K562 (cell line): ENCODE data around the gene FAM184B. TPM values are rescaled to one million over a fixed set of nuclear protein-coding genes. Genes with fewer than 3 reads are reported as not detected.
A peak's percentile ranks its signal among the peaks of the same experiment; 100 is the strongest.

ENCODE experiments used
- ATAC-seq: fragments of 200-7000 bp; cut with Tn5 transposase; 3 replicates; pipeline ENCODE4 v1.9.1; 2020; ENCODE audit warnings: moderate library complexity
- BruUV-seq: library from RNA; stranded (reverse); fragments of 400-500 nt; replicated peaks from 2 replicates; lab custom pipeline; 2021; lab: Mats Ljungman, UMichigan
- CTCF ChIA-PET: fragments of 300-600 bp; formaldehyde crosslinking; extraction: SDS; loops from one replicate; lab custom pipeline; 2021; ENCODE audit warnings: low intra/inter-chr PET ratio; lab: Yijun Ruan, JAX
- POLR2A ChIA-PET: fragments of 300-600, 350-650 bp; sonication (Branson Sonifier 250); formaldehyde crosslinking; extraction: SDS; loops from one replicate; lab custom pipeline; 2021; ENCODE audit warnings: antibody characterized with exemption, inconsistent platforms; lab: Yijun Ruan, JAX
- DNase-seq, 4 experiments: peaks; one replicate each; pipeline versions ENCODE4 v3.0.0 to v3.0.0-alpha.2; 2011 to 2018; ENCODE audit warnings: low spot score in 3 of 4, mixed read lengths in 3 of 4; ENCODE audit errors: extremely low read depth in 1 of 4
- FAIRE-seq: peaks from 2 replicates; lab custom pipeline; 2011; peaks lifted over from hg19 to GRCh38; lab: Jason Lieb, UNC
- H2AFZ ChIP-seq: 2 replicates; pipeline ENCODE4 v1.6.0; 2011; ENCODE audit warnings: low read depth, low read length, control low read depth, inconsistent platforms
- H3K27ac ChIP-seq: fragments of 200-600 bp; 3 replicates; pipeline ENCODE4 v1.8.0; 2011; ENCODE audit warnings: low read depth, mild to moderate bottlenecking, control low read depth, inconsistent platforms, low read length, moderate library complexity, mixed read lengths; ENCODE audit errors: extremely low read depth
- H3K27me3 ChIP-seq, 2 experiments: fragments of 300-600 bp in 1 of 2; 2 replicates in 1 of 2; 3 replicates in 1 of 2; pipeline versions ENCODE4 v1.6.0 to v1.8.0; 2011; ENCODE audit warnings: inconsistent platforms in 2 of 2, low read length in 2 of 2, mild to moderate bottlenecking in 1 of 2, mixed read lengths in 1 of 2, moderate library complexity in 1 of 2; ENCODE audit not compliant: control insufficient read depth in 2 of 2, insufficient read depth in 2 of 2
- H3K36me3 ChIP-seq: fragments of 300-600 bp; 3 replicates; pipeline ENCODE4 v1.8.0; 2011; ENCODE audit warnings: mild to moderate bottlenecking, low read length, inconsistent platforms; ENCODE audit not compliant: control insufficient read depth, insufficient read depth
- H3K4me1 ChIP-seq, 2 experiments: fragments of 200-600 bp in 1 of 2; replicated peaks in 1 of 2; 2 replicates in 1 of 2; 3 replicates in 1 of 2; pipeline versions ENCODE4 v1.5.1 to v1.8.0; 2011; ENCODE audit warnings: inconsistent platforms in 2 of 2, low read length in 2 of 2, mild to moderate bottlenecking in 1 of 2, mixed read lengths in 1 of 2, moderate library complexity in 1 of 2; ENCODE audit not compliant: control insufficient read depth in 2 of 2, insufficient read depth in 2 of 2
- H3K4me2 ChIP-seq: 2 replicates; pipeline ENCODE4 v1.6.1; 2011; ENCODE audit warnings: low read length, control low read depth, inconsistent platforms, mixed read lengths; ENCODE audit not compliant: insufficient read depth
- H3K4me3 ChIP-seq: fragments of 200-600 bp; sonication (generic), shearing (Covaris generic); 2 replicates; pipeline ENCODE4 v1.5.1; 2016; ENCODE audit warnings: control low read depth, inconsistent platforms
- H3K79me2 ChIP-seq: fragments of 200-600 bp; 3 replicates; pipeline ENCODE4 v1.8.0; 2011; ENCODE audit warnings: low read length, inconsistent platforms; ENCODE audit not compliant: control insufficient read depth, insufficient read depth
- H3K9ac ChIP-seq, 2 experiments: 2 replicates each; pipeline versions ENCODE4 v1.6.0 to v1.6.1; 2011; ENCODE audit warnings: low read depth in 2 of 2, low read length in 2 of 2, control low read depth in 1 of 2, inconsistent platforms in 1 of 2, mild to moderate bottlenecking in 1 of 2, mixed read lengths in 1 of 2; ENCODE audit not compliant: insufficient read depth in 1 of 2
- H3K9me1 ChIP-seq: one replicate; pipeline ENCODE4 v1.6.0; 2011; ENCODE audit warnings: inconsistent platforms, mild to moderate bottlenecking, low read length, moderate library complexity; ENCODE audit not compliant: control insufficient read depth, insufficient read depth
- H3K9me3 ChIP-seq: replicated peaks from 2 replicates; pipeline ENCODE4 v1.5.1; 2011; ENCODE audit warnings: low read depth, low read length, inconsistent platforms; ENCODE audit not compliant: control insufficient read depth, insufficient read depth
- H4K20me1 ChIP-seq: replicated peaks from 2 replicates; pipeline ENCODE4 v1.6.1; 2011; ENCODE audit warnings: low read length, inconsistent platforms, mixed read lengths; ENCODE audit not compliant: control insufficient read depth, insufficient read depth
- ARID1B ChIP-seq: fragments of 450-650 bp; IDR thresholded peaks from 2 replicates; pipeline ENCODE4 v1.6.1; 2016; ENCODE audit warnings: antibody characterized with exemption, mild to moderate bottlenecking, inconsistent platforms
- DACH1 ChIP-seq: fragments of 450-650 bp; IDR thresholded peaks from 2 replicates; pipeline ENCODE4 v1.6.1; 2018; ENCODE audit not compliant: partially characterized antibody
- HMG20A ChIP-seq: fragments of 450-650 bp; formaldehyde crosslinking; conservative IDR thresholded peaks from 2 replicates; pipeline ENCODE4 v1.4.0; 2020; ENCODE audit warnings: mild to moderate bottlenecking, mixed read lengths
- HNRNPUL1 ChIP-seq: fragments of 200-400 bp; formaldehyde crosslinking; IDR thresholded peaks from 2 replicates; pipeline ENCODE4 v1.6.1; 2017; ENCODE audit warnings: low read length
- MAFG ChIP-seq: fragments of 450-650 bp; conservative IDR thresholded peaks from 2 replicates; pipeline ENCODE4 v1.6.1; 2016; ENCODE audit warnings: missing genetic modification characterization, missing compliant biosample characterization
- NFIC ChIP-seq: fragments of 450-650 bp; IDR thresholded peaks from 2 replicates; pipeline ENCODE4 v1.6.1; 2017; ENCODE audit warnings: mild to moderate bottlenecking, inconsistent platforms
- PTRF ChIP-seq: fragments of 450-650 bp; IDR thresholded peaks from 2 replicates; pipeline ENCODE4 v1.6.1; 2016; ENCODE audit warnings: mild to moderate bottlenecking, missing genetic modification characterization, missing compliant biosample characterization
- RBM17 ChIP-seq: fragments of 200-400 bp; formaldehyde crosslinking; IDR thresholded peaks from 2 replicates; pipeline ENCODE4 v1.6.1; 2017; ENCODE audit warnings: low read depth, mild to moderate bottlenecking, low read length, borderline replicate concordance
- RUNX1 ChIP-seq: sonication (generic); IDR thresholded peaks from 2 replicates; pipeline ENCODE4 v1.6.1; 2016; ENCODE audit warnings: antibody characterized with exemption, low read depth
- ZNF431 ChIP-seq: sonication (generic); formaldehyde crosslinking; IDR thresholded peaks from 2 replicates; pipeline ENCODE4 v1.8.0; 2022; ENCODE audit warnings: mild to moderate bottlenecking, missing genetic modification reagents
- WGBS: fragments of 100-300 bp; shearing (Covaris generic); methylation state at CpG from one replicate; pipeline ENCODE4 v1.1.6; 2016; ENCODE audit warnings: low coverage, mixed read lengths; ENCODE audit not compliant: insufficient coverage; ENCODE audit errors: missing lambda C conversion rate; 5-methylcytosine and 5-hydroxymethylcytosine counted together
- in situ Hi-C: fragments of 300-500 bp; cut with MboI; formaldehyde crosslinking; loops from 4 replicates; pipeline ENCODE4 v1.15.0; 2018; ENCODE audit warnings: inconsistent platforms, mixed read lengths
- intact Hi-C: fragments of 100-400 bp; cut with micrococcal nuclease; formaldehyde crosslinking; loops from 2 replicates; pipeline ENCODE4 v1.14.2; 2022
- polyA plus RNA-seq, 8 experiments: library from polyadenylated mRNA; depleted of rRNA in 4 of 8; stranded (reverse) in 5 of 8; unstranded in 3 of 8; fragments of >200 nt; fragmentation: Nextera tagmentation in 2 of 8; fragmentation: Illumina TruSeq in 1 of 8; extraction: Ambion mirVana in 2 of 8; extraction: Trizol in 1 of 8; gene quantifications; 2 replicates each; pipeline versions ENCODE4 v1.2.1 to v1.2.3, GENCODE V29; 2011 to 2014; ENCODE audit warnings: inconsistent platforms in 1 of 8, missing spikeins in 1 of 8
- total RNA-seq, 7 experiments: library from RNA; depleted of rRNA in 6 of 7; stranded (reverse); fragments of >200 nt in 6 of 7; fragmentation: Illumina TruSeq in 2 of 7; extraction: Trizol in 2 of 7; gene quantifications; 2 replicates each; pipeline versions ENCODE4 v1.2.1 to v1.2.3, GENCODE V29; 2011 to 2021; ENCODE audit warnings: low replicate concordance in 1 of 7
- TF ChIP-seq, protein P1 (sequence below), 2 experiments: fragments of 450-650 bp in 1 of 2; sonication (generic) in 1 of 2; formaldehyde crosslinking in 1 of 2; IDR thresholded peaks in 1 of 2; conservative IDR thresholded peaks in 1 of 2; 2 replicates each; pipeline versions ENCODE4 v1.6.1 to v1.8.1; 2016 to 2023; ENCODE audit warnings: mild to moderate bottlenecking in 2 of 2, moderate library complexity in 2 of 2, inconsistent platforms in 1 of 2, missing genetic modification reagents in 1 of 2
- TF ChIP-seq, protein P2 (sequence below): fragments of 450-650 bp; formaldehyde crosslinking; conservative IDR thresholded peaks from 2 replicates; pipeline ENCODE4 v1.4.0; 2022; ENCODE audit warnings: mild to moderate bottlenecking, missing genetic modification characterization
- TF ChIP-seq, protein P3 (sequence below): sonication (generic); formaldehyde crosslinking; IDR thresholded peaks from 2 replicates; pipeline ENCODE4 v1.8.0; 2022; ENCODE audit warnings: mild to moderate bottlenecking, missing genetic modification reagents

Gene FAM184B
- total and polyA plus RNA-seq, 9 of the 15 experiments (the other 6 are each of a cell fraction or from before 2014, with no cell fraction given), result not detected

DNA sequence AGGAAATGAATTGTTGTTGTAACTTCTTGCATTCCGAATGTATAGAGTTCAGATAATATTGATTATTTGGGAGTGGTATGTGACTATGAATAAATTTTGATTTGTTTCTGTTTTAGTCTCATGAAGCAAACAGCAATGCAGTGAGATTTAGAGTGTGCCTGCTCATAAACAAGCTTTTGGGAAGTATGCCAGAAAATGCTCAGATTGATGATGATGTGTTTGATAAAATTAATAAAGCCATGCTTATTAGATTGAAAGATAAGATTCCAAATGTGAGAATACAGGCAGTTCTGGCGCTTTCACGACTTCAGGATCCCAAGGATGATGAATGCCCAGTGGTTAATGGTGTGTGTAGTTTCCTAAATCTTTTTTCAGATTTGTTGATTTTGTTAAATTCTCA is 31.4 kb upstream of the FAM184B start:
- Histone ChIP-seq H3K4me3 (peak overlapping the region; percentile 65), H3K9me3 (no peaks in the 10 kb centered on the region), H3K27me3 (no peaks in the 10 kb centered on the region), H3K9ac (peak overlapping the region in 1 of 2 experiments; percentile 97; a peak in 2 of 4 replicates), H4K20me1 (peaks cover 3% of the 10 kb centered on the region; the same call in 1 of the 2 replicates), H3K79me2 (peaks cover 98% of the 10 kb centered on the region), H3K36me3 (peaks cover 56% of the 10 kb centered on the region), H3K9me1 (no peaks in the 10 kb centered on the region), H3K4me1 (peaks cover 2 to 3% of the 10 kb centered on the region in 2 experiments; a peak in 3 of 5 replicates), H2AFZ (no peak overlapping the region), H3K4me2 (peak overlapping the region; percentile 95), H3K27ac (no peak overlapping the region)
- in situ Hi-C loops (no loop called here), intact Hi-C loops (no loop called here)
- TF ChIP-seq, protein P1, sequence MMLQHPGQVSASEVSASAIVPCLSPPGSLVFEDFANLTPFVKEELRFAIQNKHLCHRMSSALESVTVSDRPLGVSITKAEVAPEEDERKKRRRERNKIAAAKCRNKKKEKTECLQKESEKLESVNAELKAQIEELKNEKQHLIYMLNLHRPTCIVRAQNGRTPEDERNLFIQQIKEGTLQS (IDR thresholded peaks at IDR 0.05), result no peak
- TF ChIP-seq, protein P1 (CRISPR knock-in tag; conservative IDR thresholded peaks at IDR 0.05), result no peak
- TF ChIP-seq DACH1, result peak; percentile 84
- no peak for TF ChIP-seq ZNF431
- 0 out of 2 replicates have a peak, but pooled peaks have one; percentile 19 for TF ChIP-seq NFIC
- no peak for ATAC-seq
- CTCF ChIA-PET, result no interaction called here
- no TSS peak for BruUV-seq
- no peak for DNase-seq
- POLR2A ChIA-PET, result no interaction called here
- WGBS, result 43% methylated on average over 3 of the region's 3 CpGs
- no peak for FAIRE-seq

DNA sequence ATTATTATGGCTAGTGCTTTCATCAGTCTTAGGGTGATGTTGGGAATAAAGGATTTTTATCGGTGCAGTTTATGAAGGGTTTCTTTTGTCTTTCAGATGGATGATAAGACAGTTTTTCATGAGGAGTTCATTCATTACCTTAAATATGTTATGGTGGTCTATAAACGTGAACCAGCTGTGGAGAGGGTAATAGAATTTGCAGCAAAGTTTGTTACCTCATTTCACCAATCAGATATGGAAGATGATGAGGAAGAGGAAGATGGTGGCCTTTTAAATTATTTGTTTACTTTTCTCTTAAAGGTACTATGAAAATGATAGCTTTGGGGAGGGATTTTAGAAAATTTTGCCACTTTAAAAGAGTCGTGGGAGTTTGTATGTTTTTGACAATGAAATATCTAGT is 30.7 kb upstream of the FAM184B start:
- peaks cover 98% of the 10 kb centered on the region for H3K79me2 ChIP-seq
- no peaks in the 10 kb centered on the region for H3K27me3 ChIP-seq
- H3K9me3 ChIP-seq, result no peaks in the 10 kb centered on the region
- no TSS peak for BruUV-seq
- in situ Hi-C loops (no loop called here), intact Hi-C loops (no loop called here)
- peak overlapping the region; percentile 96; the same call in 2 of the 3 replicates for H3K27ac ChIP-seq
- CTCF ChIA-PET, result no interaction called here
- peaks cover 3 to 9% of the 10 kb centered on the region in 2 experiments; a peak in 4 of 5 replicates for H3K4me1 ChIP-seq
- peak overlapping the region; percentile 65 for H3K4me3 ChIP-seq
- H3K9ac ChIP-seq, result peak overlapping the region in 1 of 2 experiments; percentile 97; a peak in 2 of 4 replicates
- H3K4me2 ChIP-seq, result peak overlapping the region; percentile 95
- H4K20me1 ChIP-seq, result peaks cover 10% of the 10 kb centered on the region
- 0% methylated on average over 3 of the region's 3 CpGs for WGBS
- FAIRE-seq (peak; percentile 11), ATAC-seq (no peak), DNase-seq (no peak)
- POLR2A ChIA-PET, result no interaction called here
- no peaks in the 10 kb centered on the region for H3K9me1 ChIP-seq
- H2AFZ ChIP-seq, result no peak overlapping the region
- H3K36me3 ChIP-seq, result peaks cover 56% of the 10 kb centered on the region
- TF ChIP-seq RUNX1 (no peak), RBM17 (no peak), PTRF (tag) (no peak), HNRNPUL1 (no peak), ARID1B (no peak), HMG20A (CRISPR knock-in tag) (no peak), MAFG (tag) (no peak)
- TF ChIP-seq, protein P2, sequence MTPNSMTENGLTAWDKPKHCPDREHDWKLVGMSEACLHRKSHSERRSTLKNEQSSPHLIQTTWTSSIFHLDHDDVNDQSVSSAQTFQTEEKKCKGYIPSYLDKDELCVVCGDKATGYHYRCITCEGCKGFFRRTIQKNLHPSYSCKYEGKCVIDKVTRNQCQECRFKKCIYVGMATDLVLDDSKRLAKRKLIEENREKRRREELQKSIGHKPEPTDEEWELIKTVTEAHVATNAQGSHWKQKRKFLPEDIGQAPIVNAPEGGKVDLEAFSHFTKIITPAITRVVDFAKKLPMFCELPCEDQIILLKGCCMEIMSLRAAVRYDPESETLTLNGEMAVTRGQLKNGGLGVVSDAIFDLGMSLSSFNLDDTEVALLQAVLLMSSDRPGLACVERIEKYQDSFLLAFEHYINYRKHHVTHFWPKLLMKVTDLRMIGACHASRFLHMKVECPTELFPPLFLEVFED (CRISPR knock-in tag), result no peak
- TF ChIP-seq, protein P3, sequence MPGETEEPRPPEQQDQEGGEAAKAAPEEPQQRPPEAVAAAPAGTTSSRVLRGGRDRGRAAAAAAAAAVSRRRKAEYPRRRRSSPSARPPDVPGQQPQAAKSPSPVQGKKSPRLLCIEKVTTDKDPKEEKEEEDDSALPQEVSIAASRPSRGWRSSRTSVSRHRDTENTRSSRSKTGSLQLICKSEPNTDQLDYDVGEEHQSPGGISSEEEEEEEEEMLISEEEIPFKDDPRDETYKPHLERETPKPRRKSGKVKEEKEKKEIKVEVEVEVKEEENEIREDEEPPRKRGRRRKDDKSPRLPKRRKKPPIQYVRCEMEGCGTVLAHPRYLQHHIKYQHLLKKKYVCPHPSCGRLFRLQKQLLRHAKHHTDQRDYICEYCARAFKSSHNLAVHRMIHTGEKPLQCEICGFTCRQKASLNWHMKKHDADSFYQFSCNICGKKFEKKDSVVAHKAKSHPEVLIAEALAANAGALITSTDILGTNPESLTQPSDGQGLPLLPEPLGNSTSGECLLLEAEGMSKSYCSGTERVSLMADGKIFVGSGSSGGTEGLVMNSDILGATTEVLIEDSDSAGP (CRISPR knock-in tag), result no peak
